WTC11 (cell line): Measurements from ENCODE around the gene ATG13. TPM values are rescaled to one million over a fixed set of nuclear protein-coding genes. Genes with fewer than 3 reads are reported as not detected.

Experiments
- ATAC-seq: fragments of 200-7000 bp; cut with Tn5 transposase; 2 replicates; pipeline ENCODE4 v1.10.0; 2021; ENCODE audit warnings: mild to moderate bottlenecking, moderate library complexity
- CTCF ChIA-PET: fragments of 300-600 bp; sonication (Branson Sonifier 250); formaldehyde crosslinking; loops from one replicate; lab custom pipeline; 2021; ENCODE audit warnings: antibody characterized with exemption; lab: Charles Lee
- POLR2A ChIA-PET: fragments of 350-600 bp; sonication (Branson Sonifier 250); formaldehyde crosslinking; loops from one replicate; lab custom pipeline; 2021; ENCODE audit warnings: antibody characterized with exemption; lab: Charles Lee
- DNase-seq: peaks from one replicate; pipeline ENCODE4 v3.0.0; 2021; ENCODE audit warnings: low spot score
- H3K27ac Mint-ChIP-seq: 2 replicates; pipeline ENCODE4 v1.8.0; 2021; ENCODE audit warnings: mixed read lengths
- H3K27me3 Mint-ChIP-seq: 2 replicates; pipeline ENCODE4 v1.8.0; 2021; ENCODE audit warnings: low read depth, mild to moderate bottlenecking, moderate library complexity, mixed read lengths
- H3K36me3 Mint-ChIP-seq: 2 replicates; pipeline ENCODE4 v1.8.0; 2021; ENCODE audit warnings: mixed read lengths
- H3K4me1 Mint-ChIP-seq: 2 replicates; pipeline ENCODE4 v1.8.0; 2022; ENCODE audit warnings: mixed read lengths
- H3K4me3 Mint-ChIP-seq: 2 replicates; pipeline ENCODE4 v1.8.0; 2021; ENCODE audit warnings: mild to moderate bottlenecking, moderate library complexity, mixed read lengths
- H3K9me3 Mint-ChIP-seq: 2 replicates; pipeline ENCODE4 v1.8.0; 2021; ENCODE audit warnings: mixed read lengths
- EMX1 ChIP-seq: fragments of 250-450 bp; sonication (Bioruptor Pico); IDR thresholded peaks from 2 replicates; pipeline ENCODE4 v1.8.0; 2021; ENCODE audit warnings: mild to moderate bottlenecking
- FOXJ3 ChIP-seq: sonication (generic); formaldehyde crosslinking; IDR thresholded peaks from 2 replicates; pipeline ENCODE4 v1.9.0; 2021; ENCODE audit warnings: missing genetic modification reagents, mild to moderate bottlenecking, borderline replicate concordance
- NR3C1 ChIP-seq: sonication (generic); formaldehyde crosslinking; conservative IDR thresholded peaks from 2 replicates; pipeline ENCODE4 v1.8.1; 2023; ENCODE audit warnings: low read depth, mild to moderate bottlenecking, missing genetic modification reagents
- TEAD4 ChIP-seq: sonication (generic); formaldehyde crosslinking; IDR thresholded peaks from 2 replicates; pipeline ENCODE4 v1.8.0; 2022; ENCODE audit warnings: mild to moderate bottlenecking, missing genetic modification reagents
- ZNF138 ChIP-seq: sonication (generic); formaldehyde crosslinking; conservative IDR thresholded peaks from 2 replicates; pipeline ENCODE4 v1.8.1; 2022; ENCODE audit warnings: mild to moderate bottlenecking, moderate library complexity, missing genetic modification reagents
- ZNF671 ChIP-seq: fragments of 250-450 bp; sonication (Bioruptor Pico); IDR thresholded peaks from 2 replicates; pipeline ENCODE4 v1.8.0; 2021; ENCODE audit warnings: mild to moderate bottlenecking
- total RNA-seq: library from RNA; stranded (reverse); gene quantifications from 3 replicates; pipeline ENCODE4 v1.2.3, GENCODE V29; 2021
- TF ChIP-seq, protein P1 (sequence below): sonication (generic); formaldehyde crosslinking; IDR thresholded peaks from 2 replicates; pipeline ENCODE4 v1.8.0; 2023; ENCODE audit warnings: mild to moderate bottlenecking, missing genetic modification reagents
- TF ChIP-seq, protein P2 (sequence below): fragments of 250-450 bp; sonication (Bioruptor Pico); IDR thresholded peaks from 2 replicates; pipeline ENCODE4 v1.9.0; 2021; ENCODE audit warnings: mild to moderate bottlenecking
- TF ChIP-seq, protein P3 (sequence below): sonication (generic); formaldehyde crosslinking; IDR thresholded peaks from 2 replicates; pipeline ENCODE4 v1.8.0; 2022; ENCODE audit warnings: mild to moderate bottlenecking, missing genetic modification reagents
- TF ChIP-seq, protein P4 (sequence below): sonication (generic); formaldehyde crosslinking; IDR thresholded peaks from 2 replicates; pipeline ENCODE4 v1.8.0; 2022; ENCODE audit warnings: mild to moderate bottlenecking, missing genetic modification reagents
- TF ChIP-seq, protein P5 (sequence below): sonication (generic); formaldehyde crosslinking; IDR thresholded peaks from 2 replicates; pipeline ENCODE4 v1.8.0; 2023; ENCODE audit warnings: missing genetic modification reagents
- TF ChIP-seq, protein P6 (sequence below): sonication (generic); formaldehyde crosslinking; IDR thresholded peaks from 2 replicates; pipeline ENCODE4 v1.8.1; 2022; ENCODE audit warnings: missing genetic modification reagents, borderline replicate concordance
- TF ChIP-seq, protein P7 (sequence below): sonication (generic); formaldehyde crosslinking; IDR thresholded peaks from 2 replicates; pipeline ENCODE4 v1.8.0; 2022; ENCODE audit warnings: mild to moderate bottlenecking, missing genetic modification reagents

Gene ATG13
- total RNA-seq, 1 experiment from 2014 or later: 85.4 TPM

DNA sequence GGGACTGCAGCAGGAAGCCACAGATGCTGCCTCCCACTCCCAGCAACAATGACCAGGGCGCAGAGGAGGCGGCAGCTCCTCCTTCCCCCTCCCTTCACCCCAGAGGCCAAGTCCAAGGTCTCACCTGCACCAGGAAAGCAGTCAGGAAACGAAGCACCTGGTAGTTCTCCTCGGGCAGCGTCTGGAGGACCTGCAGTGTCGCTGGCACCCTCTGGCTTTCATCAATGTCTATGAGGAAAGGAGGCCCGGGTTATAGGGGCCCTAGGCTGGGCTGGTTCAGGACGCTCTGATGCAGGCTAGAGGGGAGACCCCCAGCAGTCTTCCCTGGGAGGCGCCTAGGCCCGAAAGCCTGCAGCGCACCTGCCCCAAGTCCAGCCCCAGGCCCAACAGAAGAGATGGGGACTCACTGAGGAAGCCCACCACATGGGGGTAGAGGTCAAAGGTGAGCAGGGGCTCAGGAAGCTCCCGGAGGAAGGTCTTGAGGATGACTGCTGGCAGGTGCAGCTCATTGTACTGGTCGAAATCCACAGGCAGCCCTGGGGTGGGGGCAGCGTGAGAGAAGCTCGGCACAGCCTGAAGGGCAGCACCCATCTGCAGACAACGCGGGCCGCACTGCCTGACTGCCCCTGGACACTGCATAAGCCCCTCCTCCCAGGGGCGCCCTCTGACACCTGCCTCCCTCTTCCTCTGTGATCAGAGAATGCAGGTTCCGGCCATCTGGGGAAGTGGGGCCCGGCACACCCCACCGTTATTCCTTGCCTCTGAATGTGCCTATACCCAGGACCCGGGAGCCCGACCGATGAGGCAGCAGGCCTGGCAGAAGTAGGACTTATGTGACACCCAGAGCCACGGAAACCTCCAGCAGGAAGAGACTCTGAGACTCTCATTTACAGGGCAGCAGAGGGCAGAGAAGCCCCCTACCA, 62.1 kb downstream of the ATG13 start:
- Mint-ChIP-seq H3K4me3 (no peak overlapping the region), H3K27ac (no peak overlapping the region), H3K27me3 (no peaks in the 10 kb centered on the region), H3K9me3 (no peaks in the 10 kb centered on the region), H3K4me1 (peaks cover 17% of the 10 kb centered on the region), H3K36me3 (0 out of 2 replicates have a peak, but pooled peaks cover 4% of the 10 kb centered on the region)
- POLR2A ChIA-PET: no interaction called here
- ATAC-seq (no peak), DNase-seq (no peak)
- CTCF ChIA-PET: interaction anchor here (0.8 kb wide), 1 partner anchor 10 kb away, joined by 5 read pairs; no protein-coding TSS in a partner anchor
- TF ChIP-seq, protein P1, sequence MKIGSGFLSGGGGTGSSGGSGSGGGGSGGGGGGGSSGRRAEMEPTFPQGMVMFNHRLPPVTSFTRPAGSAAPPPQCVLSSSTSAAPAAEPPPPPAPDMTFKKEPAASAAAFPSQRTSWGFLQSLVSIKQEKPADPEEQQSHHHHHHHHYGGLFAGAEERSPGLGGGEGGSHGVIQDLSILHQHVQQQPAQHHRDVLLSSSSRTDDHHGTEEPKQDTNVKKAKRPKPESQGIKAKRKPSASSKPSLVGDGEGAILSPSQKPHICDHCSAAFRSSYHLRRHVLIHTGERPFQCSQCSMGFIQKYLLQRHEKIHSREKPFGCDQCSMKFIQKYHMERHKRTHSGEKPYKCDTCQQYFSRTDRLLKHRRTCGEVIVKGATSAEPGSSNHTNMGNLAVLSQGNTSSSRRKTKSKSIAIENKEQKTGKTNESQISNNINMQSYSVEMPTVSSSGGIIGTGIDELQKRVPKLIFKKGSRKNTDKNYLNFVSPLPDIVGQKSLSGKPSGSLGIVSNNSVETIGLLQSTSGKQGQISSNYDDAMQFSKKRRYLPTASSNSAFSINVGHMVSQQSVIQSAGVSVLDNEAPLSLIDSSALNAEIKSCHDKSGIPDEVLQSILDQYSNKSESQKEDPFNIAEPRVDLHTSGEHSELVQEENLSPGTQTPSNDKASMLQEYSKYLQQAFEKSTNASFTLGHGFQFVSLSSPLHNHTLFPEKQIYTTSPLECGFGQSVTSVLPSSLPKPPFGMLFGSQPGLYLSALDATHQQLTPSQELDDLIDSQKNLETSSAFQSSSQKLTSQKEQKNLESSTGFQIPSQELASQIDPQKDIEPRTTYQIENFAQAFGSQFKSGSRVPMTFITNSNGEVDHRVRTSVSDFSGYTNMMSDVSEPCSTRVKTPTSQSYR (CRISPR knock-in tag): no peak
- TF ChIP-seq FOXJ3 (CRISPR knock-in tag) (no peak), ZNF138 (CRISPR knock-in tag) (no peak), ZNF671 (no peak), EMX1 (no peak), TEAD4 (CRISPR knock-in tag) (no peak), NR3C1 (CRISPR knock-in tag) (no peak)
- TF ChIP-seq, protein P2, sequence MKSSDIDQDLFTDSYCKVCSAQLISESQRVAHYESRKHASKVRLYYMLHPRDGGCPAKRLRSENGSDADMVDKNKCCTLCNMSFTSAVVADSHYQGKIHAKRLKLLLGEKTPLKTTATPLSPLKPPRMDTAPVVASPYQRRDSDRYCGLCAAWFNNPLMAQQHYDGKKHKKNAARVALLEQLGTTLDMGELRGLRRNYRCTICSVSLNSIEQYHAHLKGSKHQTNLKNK (CRISPR knock-in tag): no peak
- TF ChIP-seq, protein P3, sequence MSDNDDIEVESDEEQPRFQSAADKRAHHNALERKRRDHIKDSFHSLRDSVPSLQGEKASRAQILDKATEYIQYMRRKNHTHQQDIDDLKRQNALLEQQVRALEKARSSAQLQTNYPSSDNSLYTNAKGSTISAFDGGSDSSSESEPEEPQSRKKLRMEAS (CRISPR knock-in tag): no peak
- TF ChIP-seq, protein P4, sequence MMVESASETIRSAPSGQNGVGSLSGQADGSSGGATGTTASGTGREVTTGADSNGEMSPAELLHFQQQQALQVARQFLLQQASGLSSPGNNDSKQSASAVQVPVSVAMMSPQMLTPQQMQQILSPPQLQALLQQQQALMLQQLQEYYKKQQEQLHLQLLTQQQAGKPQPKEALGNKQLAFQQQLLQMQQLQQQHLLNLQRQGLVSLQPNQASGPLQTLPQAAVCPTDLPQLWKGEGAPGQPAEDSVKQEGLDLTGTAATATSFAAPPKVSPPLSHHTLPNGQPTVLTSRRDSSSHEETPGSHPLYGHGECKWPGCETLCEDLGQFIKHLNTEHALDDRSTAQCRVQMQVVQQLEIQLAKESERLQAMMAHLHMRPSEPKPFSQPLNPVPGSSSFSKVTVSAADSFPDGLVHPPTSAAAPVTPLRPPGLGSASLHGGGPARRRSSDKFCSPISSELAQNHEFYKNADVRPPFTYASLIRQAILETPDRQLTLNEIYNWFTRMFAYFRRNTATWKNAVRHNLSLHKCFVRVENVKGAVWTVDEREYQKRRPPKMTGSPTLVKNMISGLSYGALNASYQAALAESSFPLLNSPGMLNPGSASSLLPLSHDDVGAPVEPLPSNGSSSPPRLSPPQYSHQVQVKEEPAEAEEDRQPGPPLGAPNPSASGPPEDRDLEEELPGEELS (CRISPR knock-in tag): no peak
- TF ChIP-seq, protein P5, sequence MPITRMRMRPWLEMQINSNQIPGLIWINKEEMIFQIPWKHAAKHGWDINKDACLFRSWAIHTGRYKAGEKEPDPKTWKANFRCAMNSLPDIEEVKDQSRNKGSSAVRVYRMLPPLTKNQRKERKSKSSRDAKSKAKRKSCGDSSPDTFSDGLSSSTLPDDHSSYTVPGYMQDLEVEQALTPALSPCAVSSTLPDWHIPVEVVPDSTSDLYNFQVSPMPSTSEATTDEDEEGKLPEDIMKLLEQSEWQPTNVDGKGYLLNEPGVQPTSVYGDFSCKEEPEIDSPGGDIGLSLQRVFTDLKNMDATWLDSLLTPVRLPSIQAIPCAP (CRISPR knock-in tag): no peak
- TF ChIP-seq, protein P6, sequence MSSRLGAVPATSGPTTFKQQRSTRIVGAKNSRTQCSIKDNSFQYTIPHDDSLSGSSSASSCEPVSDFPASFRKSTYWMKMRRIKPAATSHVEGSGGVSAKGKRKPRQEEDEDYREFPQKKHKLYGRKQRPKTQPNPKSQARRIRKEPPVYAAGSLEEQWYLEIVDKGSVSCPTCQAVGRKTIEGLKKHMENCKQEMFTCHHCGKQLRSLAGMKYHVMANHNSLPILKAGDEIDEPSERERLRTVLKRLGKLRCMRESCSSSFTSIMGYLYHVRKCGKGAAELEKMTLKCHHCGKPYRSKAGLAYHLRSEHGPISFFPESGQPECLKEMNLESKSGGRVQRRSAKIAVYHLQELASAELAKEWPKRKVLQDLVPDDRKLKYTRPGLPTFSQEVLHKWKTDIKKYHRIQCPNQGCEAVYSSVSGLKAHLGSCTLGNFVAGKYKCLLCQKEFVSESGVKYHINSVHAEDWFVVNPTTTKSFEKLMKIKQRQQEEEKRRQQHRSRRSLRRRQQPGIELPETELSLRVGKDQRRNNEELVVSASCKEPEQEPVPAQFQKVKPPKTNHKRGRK (CRISPR knock-in tag): no peak
- TF ChIP-seq, protein P7, sequence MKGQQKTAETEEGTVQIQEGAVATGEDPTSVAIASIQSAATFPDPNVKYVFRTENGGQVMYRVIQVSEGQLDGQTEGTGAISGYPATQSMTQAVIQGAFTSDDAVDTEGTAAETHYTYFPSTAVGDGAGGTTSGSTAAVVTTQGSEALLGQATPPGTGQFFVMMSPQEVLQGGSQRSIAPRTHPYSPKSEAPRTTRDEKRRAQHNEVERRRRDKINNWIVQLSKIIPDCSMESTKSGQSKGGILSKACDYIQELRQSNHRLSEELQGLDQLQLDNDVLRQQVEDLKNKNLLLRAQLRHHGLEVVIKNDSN: no peak

DNA sequence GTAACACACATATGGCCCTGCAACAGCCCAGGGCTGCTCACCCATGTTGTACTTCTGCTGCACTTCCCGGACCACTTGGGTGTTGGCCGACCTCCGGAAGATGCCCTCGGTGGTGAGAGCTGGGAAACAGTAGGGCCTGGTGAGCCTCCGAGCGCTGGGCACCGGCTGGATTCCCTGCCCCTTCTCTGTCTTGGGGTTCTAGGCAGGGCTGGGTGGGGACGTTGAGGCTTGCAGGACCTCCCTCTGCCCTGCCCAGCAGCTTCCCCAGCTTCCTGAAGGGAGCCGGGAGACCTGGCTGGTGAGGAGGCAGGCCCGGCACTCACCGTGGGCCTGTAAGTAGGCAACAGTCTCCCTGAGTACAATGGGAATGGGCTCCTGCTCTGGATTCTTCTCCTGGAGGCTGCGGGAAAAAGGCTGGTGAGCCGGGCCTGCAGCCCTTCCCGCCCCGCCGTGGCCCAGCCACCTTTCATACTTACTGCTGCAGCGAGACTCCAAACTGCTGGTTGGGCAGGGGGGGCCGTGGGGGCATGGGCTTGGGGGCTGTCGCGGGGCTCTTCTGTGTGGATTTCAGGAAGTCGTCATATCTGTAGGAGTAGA, 62.9 kb downstream of the ATG13 start:
- no peak for DNase-seq
- peaks cover 12% of the 10 kb centered on the region for H3K4me1 Mint-ChIP-seq
- POLR2A ChIA-PET: no interaction called here
- H3K36me3 Mint-ChIP-seq: 0 out of 2 replicates have a peak, but pooled peaks cover 4% of the 10 kb centered on the region
- ATAC-seq: no peak
- H3K27me3 Mint-ChIP-seq: no peaks in the 10 kb centered on the region
- CTCF ChIA-PET: no interaction called here
- H3K9me3 Mint-ChIP-seq: no peaks in the 10 kb centered on the region
- TF ChIP-seq, protein P1 (CRISPR knock-in tag): no peak
- H3K27ac Mint-ChIP-seq: no peak overlapping the region
- H3K4me3 Mint-ChIP-seq: no peak overlapping the region
